ENCODE measurements around the gene C1orf74.

Gene C1orf74

DNA sequence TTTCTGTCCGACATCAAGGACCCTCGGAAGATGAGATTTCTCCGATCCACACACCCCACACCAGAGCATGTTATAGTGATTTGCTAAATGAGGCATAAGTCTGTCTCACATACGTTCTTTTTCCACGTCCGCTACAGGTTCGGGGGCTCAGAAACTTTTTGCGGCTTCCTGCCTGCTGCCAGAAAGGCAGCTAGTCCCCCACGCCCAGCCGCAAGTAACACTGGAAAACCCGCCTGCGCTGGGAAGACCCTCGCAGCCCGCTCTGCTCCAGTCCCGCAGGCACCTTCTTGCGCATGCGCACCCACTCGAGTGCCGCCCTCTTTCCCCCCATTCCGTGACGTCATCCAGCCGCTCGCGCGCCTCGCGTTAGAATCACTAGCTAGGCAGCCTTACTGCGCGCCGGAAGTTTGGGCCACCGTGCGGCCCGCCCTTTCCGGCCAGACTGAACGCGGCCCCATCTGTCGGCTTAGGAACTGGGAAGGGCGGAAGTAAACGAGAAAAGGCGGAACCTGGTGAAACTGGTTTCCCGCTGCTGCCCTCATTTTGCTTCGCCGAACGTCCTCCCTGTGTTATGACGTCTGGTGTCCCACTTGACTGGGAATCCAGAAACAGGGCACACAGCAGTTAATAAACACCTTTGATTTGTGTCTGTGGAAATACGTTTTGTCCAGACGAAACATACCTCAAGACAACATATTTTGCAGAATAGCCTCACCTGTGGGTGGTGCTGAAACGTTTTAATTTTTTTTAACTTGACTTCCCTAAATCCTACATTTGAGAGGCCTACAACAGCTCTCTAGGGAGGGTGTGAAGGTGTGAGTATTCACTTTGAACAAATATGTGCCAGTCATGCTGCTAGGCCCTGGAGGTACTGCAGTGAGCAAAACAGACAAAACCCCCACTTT is at the start of gene C1orf74:
Gene C1orf74, minus strand, starts transcription at position 295 of the 905 bp plus-strand sequence. CDS start 925 bp downstream, outside the sequence.
- Histone ChIP-seq H3K27ac (ENCODE audit: low read depth, low read length) (peak within 1 kb of the TSS; percentile 44), H4K20me1 (ENCODE audit: control insufficient read depth, insufficient read depth, low read depth, low read length) (no peaks in the 10 kb centered on the region), H3K4me3 (ENCODE audit: low read length) (peak within 1 kb of the TSS; percentile 83), H3K9me2 (replicated peaks; ENCODE audit: control insufficient read depth, low read length) (no peaks in the 10 kb centered on the region), H3K79me2 (ENCODE audit: control insufficient read depth, low read length) (peaks cover 25% of the 10 kb centered on the region), H3K4me1 (ENCODE audit: control insufficient read depth, low read length) (peaks cover 16% of the 10 kb centered on the region), H3F3A (ENCODE audit: control insufficient read depth, insufficient read depth) (no peaks in the 10 kb centered on the region), H3K36me3 (ENCODE audit: control insufficient read depth, low read length) (peaks cover 24% of the 10 kb centered on the region), H3K4me2 (ENCODE audit: low read length) (peak within 1 kb of the TSS; percentile 85), H3K27me3 (ENCODE audit: control insufficient read depth, low read length) (no peaks in the 10 kb centered on the region; the same call in 1 of the 2 replicates), H3K9me3 (ENCODE audit: control insufficient read depth, insufficient read depth, low read length) (peaks cover 11% of the 10 kb centered on the region)
- TF ChIP-seq, protein P1, sequence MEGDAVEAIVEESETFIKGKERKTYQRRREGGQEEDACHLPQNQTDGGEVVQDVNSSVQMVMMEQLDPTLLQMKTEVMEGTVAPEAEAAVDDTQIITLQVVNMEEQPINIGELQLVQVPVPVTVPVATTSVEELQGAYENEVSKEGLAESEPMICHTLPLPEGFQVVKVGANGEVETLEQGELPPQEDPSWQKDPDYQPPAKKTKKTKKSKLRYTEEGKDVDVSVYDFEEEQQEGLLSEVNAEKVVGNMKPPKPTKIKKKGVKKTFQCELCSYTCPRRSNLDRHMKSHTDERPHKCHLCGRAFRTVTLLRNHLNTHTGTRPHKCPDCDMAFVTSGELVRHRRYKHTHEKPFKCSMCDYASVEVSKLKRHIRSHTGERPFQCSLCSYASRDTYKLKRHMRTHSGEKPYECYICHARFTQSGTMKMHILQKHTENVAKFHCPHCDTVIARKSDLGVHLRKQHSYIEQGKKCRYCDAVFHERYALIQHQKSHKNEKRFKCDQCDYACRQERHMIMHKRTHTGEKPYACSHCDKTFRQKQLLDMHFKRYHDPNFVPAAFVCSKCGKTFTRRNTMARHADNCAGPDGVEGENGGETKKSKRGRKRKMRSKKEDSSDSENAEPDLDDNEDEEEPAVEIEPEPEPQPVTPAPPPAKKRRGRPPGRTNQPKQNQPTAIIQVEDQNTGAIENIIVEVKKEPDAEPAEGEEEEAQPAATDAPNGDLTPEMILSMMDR (IDR thresholded peaks at IDR 0.05; ENCODE audit: low read depth, low read length, poor library complexity, severe bottlenecking) = no peak
- TF ChIP-seq EZH2phosphoT487 (IDR thresholded peaks at IDR 0.05; ENCODE audit: borderline replicate concordance, low read length) = no peak

DNA sequence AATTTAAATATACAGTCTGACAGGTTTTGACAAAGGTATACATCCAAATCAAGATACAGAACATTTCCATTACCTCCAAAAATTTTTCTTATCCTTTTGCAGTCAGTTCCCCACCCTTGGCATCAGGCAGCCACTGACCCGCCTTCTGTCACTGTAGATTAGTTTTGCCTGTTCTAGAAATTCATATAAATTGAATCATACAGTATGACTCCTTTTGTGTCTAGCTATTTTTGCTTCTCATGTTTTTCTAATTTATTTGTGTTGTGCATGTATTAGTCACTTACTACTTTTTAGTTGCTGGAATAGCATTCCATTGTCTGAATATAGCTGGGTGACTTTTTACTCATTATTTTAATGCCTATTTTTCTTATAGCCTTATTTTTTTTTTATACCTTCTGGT is 47.3 kb upstream of the C1orf74 start:
- no peak overlapping the region for H3K27ac ChIP-seq (ENCODE audit: low read depth, low read length)

DNA sequence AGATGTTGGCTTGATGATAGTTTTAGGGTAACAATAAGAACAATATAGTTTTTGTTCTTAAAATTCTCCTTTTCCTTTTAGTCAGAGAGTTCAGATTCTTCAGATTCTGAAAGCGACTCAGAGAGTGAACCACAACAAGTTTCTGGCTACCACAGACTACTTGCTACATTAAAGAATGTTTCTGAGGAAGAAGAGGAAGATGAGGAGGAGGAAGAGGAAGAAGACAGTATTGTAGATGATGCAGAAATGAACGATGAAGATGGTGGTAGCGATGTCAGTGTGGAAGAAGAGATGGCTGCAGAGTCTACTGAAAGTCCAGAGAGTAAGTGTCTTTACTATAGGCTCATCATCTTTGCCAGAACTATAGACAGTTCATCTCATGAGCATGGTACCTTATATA is 46.4 kb upstream of the C1orf74 start:
- Histone ChIP-seq H3K4me2 (ENCODE audit: low read length) (no peak overlapping the region), H3K9me2 (replicated peaks; ENCODE audit: control insufficient read depth, low read length) (no peaks in the 10 kb centered on the region), H3K4me3 (ENCODE audit: low read length) (no peak overlapping the region), H3K9me3 (ENCODE audit: control insufficient read depth, insufficient read depth, low read length) (no peaks in the 10 kb centered on the region), H4K20me1 (ENCODE audit: control insufficient read depth, insufficient read depth, low read depth, low read length) (no peaks in the 10 kb centered on the region), H3F3A (ENCODE audit: control insufficient read depth, insufficient read depth) (peaks cover 2% of the 10 kb centered on the region; the same call in 1 of the 2 replicates), H3K4me1 (ENCODE audit: control insufficient read depth, low read length) (peaks cover 22% of the 10 kb centered on the region), H3K27ac (ENCODE audit: low read depth, low read length) (no peak overlapping the region), H3K36me3 (ENCODE audit: control insufficient read depth, low read length) (peaks cover 63% of the 10 kb centered on the region), H3K79me2 (ENCODE audit: control insufficient read depth, low read length) (peaks cover 36% of the 10 kb centered on the region), H3K27me3 (ENCODE audit: control insufficient read depth, low read length) (no peaks in the 10 kb centered on the region)
- TF ChIP-seq, protein P1 (IDR thresholded peaks at IDR 0.05; ENCODE audit: low read depth, low read length, poor library complexity, severe bottlenecking) = no peak
- TF ChIP-seq EZH2phosphoT487 (IDR thresholded peaks at IDR 0.05; ENCODE audit: borderline replicate concordance, low read length) = no peak

More for the DNA sequence above, 47.3 kb upstream of the C1orf74 start:
- H3K9me3 ChIP-seq (ENCODE audit: control insufficient read depth, insufficient read depth, low read length) = no peaks in the 10 kb centered on the region
- no peak overlapping the region for H3K4me3 ChIP-seq (ENCODE audit: low read length)
- H3K36me3 ChIP-seq (ENCODE audit: control insufficient read depth, low read length) = peaks cover 72% of the 10 kb centered on the region
- TF ChIP-seq, protein P1 (IDR thresholded peaks at IDR 0.05; ENCODE audit: low read depth, low read length, poor library complexity, severe bottlenecking) = no peak
- TF ChIP-seq EZH2phosphoT487 (IDR thresholded peaks at IDR 0.05; ENCODE audit: borderline replicate concordance, low read length) = no peak
- H3F3A ChIP-seq (ENCODE audit: control insufficient read depth, insufficient read depth) = peaks cover 2% of the 10 kb centered on the region; the same call in 1 of the 2 replicates
- no peaks in the 10 kb centered on the region for H3K9me2 ChIP-seq (replicated peaks; ENCODE audit: control insufficient read depth, low read length)
- H3K4me2 ChIP-seq (ENCODE audit: low read length) = no peak overlapping the region
- H3K27me3 ChIP-seq (ENCODE audit: control insufficient read depth, low read length) = no peaks in the 10 kb centered on the region
- H4K20me1 ChIP-seq (ENCODE audit: control insufficient read depth, insufficient read depth, low read depth, low read length) = no peaks in the 10 kb centered on the region
- H3K4me1 ChIP-seq (ENCODE audit: control insufficient read depth, low read length) = peaks cover 22% of the 10 kb centered on the region
- peaks cover 36% of the 10 kb centered on the region for H3K79me2 ChIP-seq (ENCODE audit: control insufficient read depth, low read length)
